T47D (cell line): Measurements from ENCODE around the gene MIEF1.

ENCODE experiments used
- DNase-seq, 2 experiments: peaks; one replicate each; pipeline versions ENCODE4 v3.0.0 to v3.0.0-alpha.2; 2011 to 2012; ENCODE audit warnings: low read depth in 1 of 2, low spot score in 1 of 2
- JUND ChIP-seq: IDR thresholded peaks from 2 replicates; pipeline ENCODE4 v1.6.1; 2012; ENCODE audit warnings: low read depth
- in situ Hi-C: cut with HindIII; loops from 2 replicates; pipeline ENCODE4 v1.10.0; 2016; ENCODE audit warnings: low sequenced_read_pairs, low pct_unique_long_range_greater_than_20kb

Gene MIEF1

DNA sequence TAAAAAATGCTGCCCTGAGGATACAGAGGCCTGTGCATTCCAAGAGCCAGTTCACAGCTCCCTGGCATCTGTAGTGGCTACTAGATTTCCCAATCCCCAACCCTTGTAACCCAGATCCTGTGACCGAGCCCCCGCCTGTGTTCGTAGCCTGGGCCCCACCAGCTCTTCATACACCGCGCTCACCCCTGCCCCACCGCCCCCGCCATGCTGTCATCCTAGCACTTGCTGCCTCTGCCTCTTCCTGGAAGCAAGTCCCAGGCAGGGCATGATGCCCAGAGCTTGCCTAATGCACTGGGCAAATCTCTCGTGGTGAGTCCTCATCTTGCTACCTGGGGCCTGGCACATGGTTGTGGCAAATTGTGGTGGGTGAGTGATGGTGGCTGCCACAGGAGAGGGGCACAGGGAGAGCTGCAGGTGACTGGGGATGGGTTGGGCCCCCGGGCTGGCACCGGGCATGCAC is 38.1 kb upstream of the MIEF1 start:
- in situ Hi-C loops, result no loop called here
- no peak for DNase-seq
- TF ChIP-seq JUND, result no peak

DNA sequence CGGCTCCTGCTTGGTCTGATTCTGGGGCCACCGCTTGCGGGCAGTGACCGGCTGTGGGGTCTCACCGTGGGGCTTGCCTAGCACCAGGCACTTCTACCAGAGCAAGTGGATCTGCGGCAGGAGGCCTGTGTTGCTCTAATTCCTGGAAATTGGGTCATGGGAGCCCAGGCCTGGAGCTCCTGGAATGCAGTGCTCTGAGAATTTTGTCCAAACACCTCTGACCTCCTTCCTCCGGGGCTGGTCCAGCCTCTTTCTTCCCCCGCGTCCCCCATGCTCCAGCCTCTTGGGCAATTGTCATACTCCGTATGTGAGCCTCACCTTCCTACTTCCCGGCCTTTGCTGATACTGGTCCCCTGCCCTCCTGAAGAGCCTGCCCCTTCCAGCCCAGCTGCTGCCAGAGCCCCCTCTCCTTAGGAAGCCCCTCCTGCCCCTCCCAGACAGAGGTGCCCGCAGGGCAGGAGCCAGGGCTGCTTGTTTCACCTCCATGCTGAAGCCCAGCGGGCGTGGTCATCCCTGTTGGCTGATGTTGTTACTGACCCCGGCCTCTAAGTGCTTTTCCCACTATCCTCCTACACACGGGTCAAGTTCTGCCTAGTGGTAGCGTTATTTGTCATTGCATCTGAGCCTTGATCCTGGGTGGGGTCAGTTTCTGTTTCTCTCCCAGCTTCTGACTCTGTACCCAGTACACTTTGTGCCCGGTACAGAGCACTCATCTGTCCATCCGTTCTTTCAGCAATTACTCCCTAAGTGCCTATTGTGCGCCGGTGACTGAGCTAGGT is 35.7 kb upstream of the MIEF1 start:
- TF ChIP-seq JUND, result no peak
- in situ Hi-C loops, result no loop called here
- no peak for DNase-seq

DNA sequence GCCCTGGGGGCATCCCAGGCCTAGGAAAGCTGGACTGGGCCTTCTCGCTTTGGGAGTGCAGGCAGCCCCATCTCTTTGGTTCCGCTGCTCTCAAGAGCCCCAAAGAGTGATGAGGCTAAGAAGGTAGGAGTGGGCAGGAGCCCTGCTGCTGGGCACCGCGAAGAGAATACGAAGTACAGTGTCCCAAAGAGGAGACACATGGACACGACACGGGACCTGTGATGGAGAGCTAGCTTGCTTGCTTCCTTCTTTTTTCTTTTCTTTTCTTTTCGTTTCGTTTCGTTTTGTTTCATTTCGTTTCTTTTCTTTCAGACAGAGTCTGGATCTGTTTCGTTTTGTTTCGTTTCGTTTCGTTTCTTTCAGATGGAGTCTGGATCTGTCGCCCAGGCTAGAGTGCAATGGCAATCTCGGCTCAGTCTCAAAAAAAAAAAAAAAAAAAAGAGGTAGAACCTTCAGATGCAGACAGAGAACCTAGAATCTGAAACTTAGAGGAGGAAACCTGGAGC is 34.6 kb upstream of the MIEF1 start:
- no peak for DNase-seq
- in situ Hi-C loops, result no loop called here
- no peak for TF ChIP-seq JUND

DNA sequence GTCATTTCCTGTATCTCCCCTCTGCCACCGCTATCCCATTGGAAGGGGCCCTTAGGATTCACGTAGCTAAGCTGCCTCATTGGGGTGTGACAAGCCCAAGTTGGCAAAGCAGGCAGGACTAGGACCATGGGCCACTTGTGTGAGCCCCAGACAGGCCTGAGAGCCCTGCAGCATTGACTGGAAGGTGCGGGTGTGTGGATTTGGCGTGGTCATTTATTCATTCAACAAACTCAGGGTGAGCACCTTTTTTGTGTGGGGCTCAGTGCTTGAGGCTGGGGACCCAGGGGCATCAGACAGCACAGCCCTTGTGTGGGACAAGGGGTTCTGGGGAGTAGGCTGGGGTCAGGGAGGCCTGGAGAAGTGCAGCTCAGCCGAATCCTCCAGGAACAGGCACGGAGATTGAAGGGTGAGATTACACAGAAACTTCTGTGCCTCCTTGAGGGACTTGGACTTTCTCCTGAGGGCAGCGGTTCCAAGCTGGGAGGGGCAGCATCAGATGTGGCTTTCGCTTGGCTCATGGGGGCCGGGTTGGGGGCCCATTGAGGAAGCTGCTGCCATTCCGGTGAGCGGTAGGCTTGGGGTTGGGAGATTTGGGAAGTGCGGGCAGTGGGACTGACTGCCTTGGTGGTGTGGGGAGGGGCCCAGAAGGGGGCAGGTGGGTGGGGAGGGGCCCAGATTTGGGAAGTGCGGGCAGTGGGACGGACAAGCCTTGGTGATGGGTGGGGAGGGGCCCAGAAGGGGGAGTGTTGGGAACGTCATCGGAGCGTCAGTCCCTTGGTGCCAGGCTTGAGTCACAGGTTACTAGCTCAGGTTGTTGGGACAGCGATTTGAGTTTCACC is 33.4 kb upstream of the MIEF1 start:
- TF ChIP-seq JUND, result no peak
- no peak for DNase-seq
- in situ Hi-C loops, result no loop called here

DNA sequence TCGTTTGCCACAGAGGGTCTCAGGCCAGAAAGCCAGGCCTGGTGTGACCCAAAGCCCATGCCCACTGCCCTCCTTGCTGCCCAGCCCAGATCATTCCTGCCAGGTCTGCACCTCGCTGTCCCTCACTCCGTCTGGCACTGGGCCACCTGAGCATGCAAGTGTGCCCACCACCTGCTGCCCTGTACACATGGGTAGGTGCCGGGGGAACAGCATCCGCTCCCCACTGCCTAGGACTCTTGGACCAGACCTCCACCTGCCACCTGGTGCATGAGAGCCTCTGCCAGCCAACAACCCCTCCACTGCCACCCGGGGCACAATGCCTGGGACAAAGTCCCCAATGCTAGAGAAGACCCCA is 32.8 kb upstream of the MIEF1 start:
- DNase-seq, result no peak
- in situ Hi-C loops, result no loop called here

DNA sequence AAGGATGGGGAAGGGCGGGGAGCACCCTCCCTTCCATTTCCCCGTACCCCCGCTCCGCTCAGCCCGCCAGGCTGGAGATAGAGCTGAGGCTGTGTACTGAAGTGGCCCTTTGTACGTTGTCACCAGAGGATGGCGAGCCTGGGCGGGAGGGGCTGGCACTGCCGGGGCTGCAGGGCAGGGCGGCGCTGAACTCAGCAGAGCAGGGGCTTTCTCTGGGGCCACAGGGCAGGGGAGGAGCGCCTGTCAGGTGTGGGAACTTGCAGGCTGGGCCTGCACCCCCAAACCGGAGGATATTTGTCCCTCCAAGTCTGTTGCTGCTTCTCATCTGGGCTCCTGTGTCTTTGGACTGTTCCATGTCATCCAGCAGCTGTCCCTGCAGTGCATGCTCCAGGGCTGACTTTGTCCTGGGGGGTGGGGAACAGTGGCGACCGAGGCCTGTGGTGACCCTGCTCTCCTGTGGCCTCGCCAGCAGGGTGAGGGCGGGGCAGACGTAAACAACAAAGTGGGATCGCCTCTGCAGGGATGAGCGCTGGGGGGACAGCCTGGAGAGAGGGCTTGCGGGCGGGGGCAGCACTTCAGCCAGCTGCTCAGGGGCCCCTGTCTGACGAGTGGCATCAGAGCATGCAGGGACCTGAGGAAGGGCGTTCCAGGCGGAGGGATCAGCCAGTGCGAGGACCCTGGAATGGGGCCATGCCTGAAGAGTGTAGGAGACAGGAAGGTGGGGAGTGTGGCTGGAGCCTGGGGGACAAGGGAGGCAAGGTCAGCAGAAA is 32.2 kb upstream of the MIEF1 start:
- no peak for TF ChIP-seq JUND
- no peak for DNase-seq

More for the DNA sequence above, 32.8 kb upstream of the MIEF1 start:
- no peak for TF ChIP-seq JUND

DNA sequence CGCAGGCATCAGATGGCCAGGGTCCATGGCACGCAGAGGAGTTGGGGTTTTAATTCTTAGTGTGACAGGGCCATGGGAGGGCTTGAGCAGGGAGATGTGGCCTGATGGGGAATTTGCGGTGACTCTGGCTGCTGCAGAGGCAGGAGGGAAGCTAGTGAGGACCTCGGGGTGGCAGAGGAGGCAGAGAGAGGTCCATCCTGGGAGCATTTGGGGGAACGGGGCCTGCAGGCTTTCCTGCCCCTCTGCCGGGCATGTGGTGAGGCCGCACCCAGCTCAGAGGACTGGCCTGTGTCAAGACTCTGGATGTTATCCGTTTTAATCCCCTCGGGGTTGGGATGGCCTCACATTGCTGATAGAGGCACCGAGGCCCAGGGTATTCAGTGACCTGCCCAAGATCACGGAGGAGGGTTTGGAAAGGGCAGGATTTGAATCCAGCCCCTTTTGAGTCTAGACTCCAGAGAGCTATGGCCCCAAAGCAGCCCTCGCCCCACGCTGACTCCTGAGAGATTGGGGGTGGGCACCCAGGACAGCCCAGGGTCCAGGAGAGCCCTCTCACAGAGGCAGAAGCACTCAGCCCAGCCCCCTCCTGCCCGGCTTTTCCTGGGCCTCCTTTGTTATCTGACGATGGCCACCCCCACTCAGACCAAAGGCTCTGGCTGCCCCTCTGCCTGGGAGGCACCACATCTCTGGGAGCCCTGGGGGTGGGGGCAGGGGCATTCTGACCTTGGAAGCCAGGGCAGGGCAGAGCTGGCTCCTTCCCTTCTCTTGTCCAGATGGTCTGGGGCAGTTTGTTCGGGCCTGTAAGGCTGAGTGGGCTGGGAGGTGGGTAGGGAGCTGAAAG is 31.4 kb upstream of the MIEF1 start:
- DNase-seq, result no peak
- in situ Hi-C loops, result no loop called here
- TF ChIP-seq JUND, result no peak

More for the DNA sequence above, 32.2 kb upstream of the MIEF1 start:
- in situ Hi-C loops, result no loop called here

DNA sequence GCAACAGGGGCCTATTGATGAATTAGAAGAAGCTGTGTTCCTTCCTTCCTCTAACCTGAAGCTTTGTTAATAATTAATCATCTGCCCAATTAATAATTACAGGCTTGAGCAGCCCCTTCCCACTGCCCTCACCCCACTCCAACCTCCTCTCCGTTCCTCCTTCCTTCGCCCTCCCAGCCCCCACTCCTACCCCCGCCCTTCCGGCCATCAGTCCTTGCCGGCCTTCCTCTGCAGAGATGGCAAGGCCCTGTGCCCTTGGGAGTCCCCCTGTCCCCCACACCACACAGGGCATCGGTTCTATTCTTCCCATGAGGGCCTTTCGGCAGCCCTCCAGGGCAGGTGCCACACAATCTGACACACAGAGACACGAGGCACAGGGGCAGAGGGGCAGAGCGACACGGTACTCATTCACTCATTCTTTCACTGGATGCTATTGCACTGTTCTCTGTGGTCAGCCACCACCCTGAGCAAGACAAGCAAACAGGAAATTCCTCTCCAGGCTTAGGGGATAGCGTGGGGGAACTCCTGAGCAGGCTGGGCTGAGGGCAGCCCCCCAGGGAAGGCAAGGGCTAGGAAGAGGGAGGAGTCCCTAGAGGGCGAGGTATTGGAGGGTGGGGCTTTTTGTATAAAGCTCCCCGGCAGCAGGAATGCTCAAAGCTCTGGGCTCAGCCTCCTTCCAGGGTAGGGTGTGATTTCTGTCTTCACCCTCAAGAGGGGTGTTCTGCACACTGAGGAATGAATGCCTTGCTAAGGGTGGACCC is 30.5 kb upstream of the MIEF1 start:
- in situ Hi-C loops, result no loop called here
- TF ChIP-seq JUND, result no peak
- no peak for DNase-seq

DNA sequence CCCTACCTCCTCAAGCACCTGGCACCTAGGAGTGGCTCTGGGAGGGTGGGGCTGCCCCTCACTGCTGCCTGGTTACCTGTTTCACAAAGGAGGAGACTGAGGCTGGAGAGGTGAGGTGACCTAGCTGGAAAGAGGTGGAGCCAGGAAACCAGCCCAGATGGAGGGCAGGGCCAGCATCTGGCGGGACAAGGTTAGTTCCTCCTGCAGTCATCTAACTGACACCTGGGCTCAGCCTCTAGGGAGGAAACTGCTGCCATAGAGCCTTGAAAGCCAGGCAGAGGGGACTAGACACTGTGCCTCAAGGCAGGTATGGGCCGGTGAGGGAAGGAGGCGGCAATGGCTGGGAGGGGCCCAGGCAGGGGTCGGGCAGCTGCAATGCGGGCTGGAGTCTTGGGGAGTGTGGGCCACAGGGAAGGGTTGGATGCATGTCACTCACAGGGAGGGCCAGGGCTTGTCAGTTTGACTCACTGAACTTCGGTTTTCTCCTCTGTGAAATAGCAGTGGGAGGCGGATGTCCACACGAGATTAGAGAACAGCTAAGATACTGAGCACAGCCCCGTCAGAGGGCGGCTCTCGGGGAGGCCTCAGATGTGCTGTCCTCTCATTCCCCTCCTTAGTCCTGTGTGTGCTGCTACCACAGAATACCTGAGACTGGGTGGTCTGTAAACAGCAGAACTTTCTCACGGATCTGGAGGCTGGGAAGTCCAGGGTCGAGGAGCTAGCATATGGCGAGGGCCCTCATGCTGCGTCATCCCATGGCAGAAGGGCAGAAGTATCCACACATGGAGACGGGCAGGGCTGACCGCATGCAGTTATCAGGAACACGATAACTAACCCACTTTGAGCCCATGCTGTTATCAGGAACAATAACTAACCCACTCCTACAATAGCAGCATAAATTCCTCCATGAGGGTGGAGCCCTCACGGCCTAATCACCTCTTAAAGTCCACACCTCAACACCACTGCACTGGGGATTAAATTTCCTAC is 29.2 kb upstream of the MIEF1 start:
- in situ Hi-C loops, result no loop called here
- no peak for TF ChIP-seq JUND
- DNase-seq, result no peak

DNA sequence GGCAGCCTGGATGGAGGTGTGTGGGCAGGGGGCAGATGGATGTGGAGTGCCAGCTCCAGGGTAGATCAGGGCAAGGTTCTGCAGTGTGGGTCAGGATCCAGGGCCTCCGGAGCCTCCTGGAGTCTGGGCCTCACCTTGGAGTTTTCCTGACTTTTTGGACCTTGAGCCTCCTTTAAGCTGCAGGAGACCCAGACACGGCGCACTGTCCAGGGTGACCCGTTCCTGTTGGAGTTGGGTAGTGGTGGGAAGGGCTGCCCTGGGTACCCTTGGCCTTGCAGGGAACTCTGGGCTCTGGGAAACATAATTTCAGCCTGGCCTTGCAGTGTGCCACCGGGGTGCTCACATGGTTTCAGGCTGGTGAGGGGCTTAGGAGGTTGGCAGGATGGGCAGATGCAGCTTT is 28.2 kb upstream of the MIEF1 start:
- in situ Hi-C loops, result no loop called here
- no peak for TF ChIP-seq JUND
- no peak for DNase-seq
